BE2C (cell line): ENCODE data around the gene IL17C.

Experiments used
- DNase-seq: peaks from one replicate; pipeline ENCODE4 v3.0.0-alpha.2; 2020
- H3K27me3 ChIP-seq: fragments of 250-450 bp; sonication (Bioruptor Pico); 2 replicates; pipeline ENCODE4 v1.5.1; 2020; ENCODE audit warnings: mild to moderate bottlenecking
- H3K36me3 ChIP-seq: fragments of 250-450 bp; sonication (Bioruptor Pico); 2 replicates; pipeline ENCODE4 v1.5.1; 2020; ENCODE audit warnings: mild to moderate bottlenecking
- H3K4me1 ChIP-seq: fragments of 250-450 bp; sonication (Bioruptor Pico); 2 replicates; pipeline ENCODE4 v1.5.1; 2020
- H3K4me3 ChIP-seq: 2 replicates; pipeline ENCODE4 v1.5.1; 2011; ENCODE audit warnings: low read depth, low read length
- H3K9me3 ChIP-seq: fragments of 250-450 bp; sonication (Bioruptor Pico); 2 replicates; pipeline ENCODE4 v1.5.1; 2020
- CTCF ChIP-seq: IDR thresholded peaks from 2 replicates; pipeline ENCODE4 v1.5.1; 2012; ENCODE audit warnings: mild to moderate bottlenecking, low read depth, low read length

IL17C gene

GRCh38 chr16:88685156-88686061, 47.0 kb downstream of the IL17C start:
- DNase-seq, result no peak

DNA sequence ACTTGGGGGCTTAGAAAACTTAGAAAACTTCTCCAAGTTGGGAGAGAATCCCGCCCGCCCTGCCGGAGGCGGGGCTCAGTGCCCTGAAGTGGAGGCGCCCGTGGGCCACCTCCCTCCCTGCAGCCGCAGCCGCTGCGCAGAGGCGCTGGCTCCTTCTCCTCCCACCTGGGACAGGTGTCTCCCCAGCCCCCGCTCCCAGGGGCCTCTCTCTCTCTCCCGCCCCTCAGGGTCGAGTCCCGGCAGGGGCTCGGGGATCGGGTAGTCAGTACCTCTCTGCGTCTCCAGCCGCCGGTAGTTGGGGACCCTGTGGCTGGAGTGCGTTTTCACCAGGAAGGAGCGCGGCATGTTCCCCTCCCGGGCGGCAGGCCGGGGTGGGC, 47.7 kb downstream of the IL17C start:
- H3K36me3 ChIP-seq, result no peaks in the 10 kb centered on the region
- H3K4me1 ChIP-seq, result no peaks in the 10 kb centered on the region
- H3K9me3 ChIP-seq, result no peaks in the 10 kb centered on the region
- TF ChIP-seq CTCF, result no peak
- H3K4me3 ChIP-seq, result peak overlapping the region; percentile 45
- H3K27me3 ChIP-seq, result peaks cover 50% of the 10 kb centered on the region
- DNase-seq, result no peak

More at GRCh38 chr16:88685156-88686061, 47.0 kb downstream of the IL17C start:
- no peaks in the 10 kb centered on the region for H3K9me3 ChIP-seq
- H3K4me1 ChIP-seq, result no peaks in the 10 kb centered on the region
- peaks cover 56% of the 10 kb centered on the region for H3K27me3 ChIP-seq
- peak; percentile 53 for TF ChIP-seq CTCF
- H3K36me3 ChIP-seq, result no peaks in the 10 kb centered on the region
- no peak overlapping the region; the same call in 1 of the 2 replicates for H3K4me3 ChIP-seq

DNA sequence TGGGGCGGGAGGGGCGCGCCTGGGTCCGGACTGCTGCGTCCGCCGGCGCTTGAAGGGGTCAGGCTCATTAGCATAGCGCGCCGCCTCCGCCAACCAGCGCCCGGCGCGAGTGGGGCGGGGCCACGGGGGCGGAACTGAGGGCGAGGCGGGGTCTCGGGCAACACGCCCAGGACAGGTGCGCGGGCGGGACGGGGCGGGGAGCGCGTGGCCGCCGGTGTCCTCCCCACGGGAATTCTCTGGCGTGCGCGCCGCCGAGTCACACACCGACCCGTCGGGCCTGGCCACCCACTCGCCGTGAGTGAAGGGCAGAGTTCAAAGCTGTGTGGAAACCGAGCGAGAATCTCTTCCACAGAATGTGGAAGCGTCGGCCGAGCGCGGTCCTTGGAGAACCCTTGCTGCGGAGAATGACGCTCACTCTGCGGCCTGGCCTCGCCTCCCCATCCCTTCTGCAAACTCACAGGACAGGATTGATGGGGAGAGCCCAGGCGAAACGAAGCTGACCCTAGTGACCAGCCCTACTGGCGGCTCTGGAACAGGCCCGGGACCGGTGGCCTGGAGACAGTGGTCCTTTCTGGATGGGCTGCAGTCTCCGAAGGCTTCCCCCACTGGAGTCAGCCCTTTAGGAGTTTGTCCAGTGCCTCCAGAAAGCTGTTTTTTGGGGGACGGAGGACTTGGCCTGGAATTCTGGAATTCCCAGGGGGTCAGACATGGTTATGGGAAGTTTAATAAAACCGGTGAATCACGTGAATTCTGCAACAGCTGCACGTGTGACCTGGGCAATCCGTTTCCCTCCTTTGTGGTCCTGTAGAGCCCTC, 48.3 kb downstream of the IL17C start, which contains the start of gene SNAI3:
SNAI3 (minus strand) TSS at position 69 of the 815 bp plus-strand sequence. CDS start 101 bp downstream, outside the sequence.
- peak within 1 kb of the TSS; percentile 45 for H3K4me3 ChIP-seq
- no peaks in the 10 kb centered on the region for H3K36me3 ChIP-seq
- peaks cover 44% of the 10 kb centered on the region for H3K27me3 ChIP-seq
- no peaks in the 10 kb centered on the region for H3K4me1 ChIP-seq
- TF ChIP-seq CTCF, result no peak
- no peaks in the 10 kb centered on the region for H3K9me3 ChIP-seq
- DNase-seq, result peak; percentile 93

DNA sequence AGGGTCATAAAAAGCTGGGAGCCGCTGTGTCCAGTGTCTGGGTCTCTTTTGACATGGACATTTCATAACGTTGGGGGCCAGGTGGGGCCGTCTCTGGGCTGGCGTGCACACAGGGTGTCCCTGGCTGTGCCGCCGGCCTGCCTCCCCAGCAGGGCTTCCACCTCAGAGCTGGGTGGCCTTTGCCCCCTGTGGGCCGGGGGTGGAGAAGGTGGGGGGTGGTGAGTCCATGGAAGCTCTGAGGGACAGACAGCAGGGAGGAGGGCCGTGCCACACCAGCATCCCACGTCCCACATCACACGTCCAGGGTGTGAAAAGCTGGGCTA, 48.8 kb downstream of the IL17C start:
- no peaks in the 10 kb centered on the region for H3K9me3 ChIP-seq
- DNase-seq, result no peak
- H3K27me3 ChIP-seq, result peaks cover 39% of the 10 kb centered on the region
- no peak for TF ChIP-seq CTCF
- no peak overlapping the region for H3K4me3 ChIP-seq
- H3K4me1 ChIP-seq, result no peaks in the 10 kb centered on the region
- H3K36me3 ChIP-seq, result no peaks in the 10 kb centered on the region

DNA sequence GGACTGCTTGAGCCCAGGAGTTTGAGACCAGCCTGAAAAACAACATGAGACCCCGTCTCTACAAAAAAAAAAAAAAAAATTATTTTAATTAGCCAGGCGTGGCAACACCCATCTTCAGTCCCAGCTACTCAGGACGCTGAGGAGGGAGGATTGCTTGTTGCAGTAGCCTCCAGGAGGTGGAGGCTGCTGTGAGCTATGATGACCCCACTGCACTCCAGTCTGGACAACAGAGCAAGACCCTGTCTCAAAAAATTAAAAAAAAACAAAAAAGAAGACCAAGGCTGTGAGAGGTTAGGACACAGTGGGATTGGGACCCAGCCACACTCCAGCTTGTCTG, 49.3 kb downstream of the IL17C start:
- no peak overlapping the region for H3K4me3 ChIP-seq
- no peak for DNase-seq
- H3K9me3 ChIP-seq, result no peaks in the 10 kb centered on the region
- no peak for TF ChIP-seq CTCF
- H3K27me3 ChIP-seq, result peaks cover 36% of the 10 kb centered on the region
- H3K36me3 ChIP-seq, result no peaks in the 10 kb centered on the region
- no peaks in the 10 kb centered on the region for H3K4me1 ChIP-seq
